GM20000 (cell line): ENCODE results near the gene IFITM5.
A peak's percentile ranks its signal among the peaks of the same experiment; 100 is the strongest.

Experiments
- DNase-seq: peaks from one replicate; pipeline ENCODE4 v3.0.0; 2012; ENCODE audit warnings: low spot score
- TF ChIP-seq, protein P1 (sequence below): IDR thresholded peaks from 2 replicates; pipeline ENCODE4 v1.5.1; 2012; ENCODE audit warnings: mild to moderate bottlenecking, control low read depth; ENCODE audit errors: extremely low read depth, missing control alignments

Gene IFITM5

DNA sequence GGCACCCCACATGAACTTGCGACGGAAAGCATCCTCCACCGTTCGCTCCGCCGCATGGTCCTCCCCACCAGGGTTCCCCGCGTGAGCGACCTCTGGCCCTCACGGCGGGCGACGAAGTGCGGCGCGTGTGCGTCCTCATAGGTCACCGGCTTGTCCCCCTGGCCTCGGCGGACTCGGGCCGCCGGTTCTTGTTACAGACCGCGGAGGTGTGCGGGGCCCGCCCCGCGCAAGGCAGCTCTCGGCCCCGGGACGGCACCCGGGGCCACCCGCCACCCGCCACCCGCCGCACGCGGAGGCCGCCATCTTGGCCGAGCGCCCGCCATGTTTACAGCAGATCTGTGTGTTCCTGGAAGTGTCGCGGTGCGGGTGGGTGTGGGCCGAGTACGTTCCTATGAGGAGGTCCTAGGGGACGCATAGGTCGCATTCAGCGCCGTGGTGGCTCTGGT lies 4.8 kb upstream of the IFITM5 start:
- DNase-seq = no peak

DNA sequence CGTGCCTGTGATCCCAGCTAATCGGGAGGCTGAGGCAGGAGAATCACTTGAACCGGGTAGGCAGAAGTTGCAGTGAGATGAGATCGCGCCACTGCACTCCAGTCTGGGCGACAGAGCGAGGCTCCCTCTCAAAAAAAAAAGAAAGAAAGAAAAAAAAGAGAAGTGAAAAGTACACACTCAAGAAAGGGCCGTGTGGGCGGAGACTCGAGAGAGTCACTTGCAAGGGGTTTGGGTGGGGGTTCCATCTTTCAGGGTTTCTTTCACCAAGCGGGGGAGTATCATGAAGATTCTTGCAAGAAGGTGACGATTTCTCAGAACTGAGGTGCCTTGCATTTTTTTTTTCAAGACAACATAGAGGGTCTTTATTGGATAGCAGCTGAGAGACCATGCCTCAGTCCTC lies 4.0 kb upstream of the IFITM5 start:
- TF ChIP-seq, protein P1, sequence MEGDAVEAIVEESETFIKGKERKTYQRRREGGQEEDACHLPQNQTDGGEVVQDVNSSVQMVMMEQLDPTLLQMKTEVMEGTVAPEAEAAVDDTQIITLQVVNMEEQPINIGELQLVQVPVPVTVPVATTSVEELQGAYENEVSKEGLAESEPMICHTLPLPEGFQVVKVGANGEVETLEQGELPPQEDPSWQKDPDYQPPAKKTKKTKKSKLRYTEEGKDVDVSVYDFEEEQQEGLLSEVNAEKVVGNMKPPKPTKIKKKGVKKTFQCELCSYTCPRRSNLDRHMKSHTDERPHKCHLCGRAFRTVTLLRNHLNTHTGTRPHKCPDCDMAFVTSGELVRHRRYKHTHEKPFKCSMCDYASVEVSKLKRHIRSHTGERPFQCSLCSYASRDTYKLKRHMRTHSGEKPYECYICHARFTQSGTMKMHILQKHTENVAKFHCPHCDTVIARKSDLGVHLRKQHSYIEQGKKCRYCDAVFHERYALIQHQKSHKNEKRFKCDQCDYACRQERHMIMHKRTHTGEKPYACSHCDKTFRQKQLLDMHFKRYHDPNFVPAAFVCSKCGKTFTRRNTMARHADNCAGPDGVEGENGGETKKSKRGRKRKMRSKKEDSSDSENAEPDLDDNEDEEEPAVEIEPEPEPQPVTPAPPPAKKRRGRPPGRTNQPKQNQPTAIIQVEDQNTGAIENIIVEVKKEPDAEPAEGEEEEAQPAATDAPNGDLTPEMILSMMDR = no peak
- peak; percentile 87 for DNase-seq

More for the DNA sequence above, 4.8 kb upstream of the IFITM5 start:
- TF ChIP-seq, protein P1 = no peak

DNA sequence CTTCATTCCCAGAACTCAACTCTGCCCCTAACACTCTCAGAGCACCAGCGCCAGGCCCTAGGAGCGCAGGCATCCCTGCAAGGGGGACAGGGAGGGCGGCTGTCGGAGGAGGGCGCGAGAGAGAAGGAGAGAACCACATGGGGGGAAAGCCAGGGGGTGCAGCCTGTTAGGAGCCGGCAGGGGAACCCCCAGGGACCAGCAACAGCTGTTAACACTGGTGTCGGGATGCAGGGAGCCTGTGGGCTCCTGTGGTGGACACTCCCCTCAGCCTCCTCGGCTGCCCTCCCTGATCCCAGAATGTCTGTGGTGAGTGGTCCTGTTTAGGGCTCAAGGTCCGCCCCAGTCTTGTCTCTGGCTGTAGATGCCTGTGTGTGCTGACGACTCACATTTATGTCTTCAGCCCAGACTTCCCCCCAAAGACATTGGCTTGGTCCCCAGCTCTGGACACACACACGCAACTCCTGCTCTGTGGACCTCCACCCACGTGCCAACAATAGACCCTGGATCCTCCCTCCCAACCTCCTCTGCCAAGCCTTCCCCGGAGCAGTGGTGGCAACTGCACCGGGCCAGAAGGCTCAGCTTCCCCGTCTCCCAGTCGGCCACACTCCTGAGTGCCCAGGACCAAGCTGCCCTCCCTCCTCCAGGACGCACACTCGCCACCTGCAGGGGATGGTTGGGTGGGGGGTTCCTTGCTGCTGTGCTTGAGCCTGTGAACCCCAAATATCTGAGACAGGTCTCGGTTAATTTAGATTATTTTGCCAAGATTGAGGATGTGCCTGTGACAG lies 817 bp upstream of the IFITM5 start:
- TF ChIP-seq, protein P1 = no peak
- DNase-seq = peak; percentile 58

DNA sequence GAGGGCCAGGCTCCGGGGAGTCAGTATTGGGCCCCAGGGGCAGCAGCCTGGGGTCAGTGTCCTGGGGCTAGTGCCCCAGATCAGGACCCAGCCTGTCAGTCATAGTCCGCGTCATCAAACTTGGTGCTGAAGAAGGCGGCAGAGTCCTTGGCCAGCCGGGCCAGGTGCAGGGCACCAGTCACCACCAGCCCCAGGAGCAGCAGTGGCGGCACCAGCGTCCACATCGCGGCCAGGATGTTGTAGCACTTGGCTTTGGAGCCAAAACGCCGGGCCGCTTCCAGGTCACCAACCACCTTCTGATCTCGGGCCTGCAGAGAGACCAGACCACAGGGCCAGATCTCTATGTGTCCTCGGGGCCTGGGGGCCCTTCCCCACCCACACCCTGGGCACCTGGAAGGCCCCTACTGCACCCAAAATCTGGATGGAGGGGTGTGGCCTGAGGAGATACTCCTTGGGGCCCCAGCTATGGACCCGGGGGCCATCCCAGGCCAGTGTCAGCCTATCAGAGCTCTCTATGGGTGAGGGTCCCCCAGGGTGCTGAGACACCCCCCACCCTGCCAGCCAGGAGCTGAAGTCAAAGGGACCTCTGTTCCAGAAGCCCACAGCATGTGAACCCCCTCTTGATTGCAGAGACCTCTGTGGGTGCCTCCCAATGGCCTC lies 790 bp downstream of the IFITM5 start:
- DNase-seq = no peak
- TF ChIP-seq, protein P1 = no peak

DNA sequence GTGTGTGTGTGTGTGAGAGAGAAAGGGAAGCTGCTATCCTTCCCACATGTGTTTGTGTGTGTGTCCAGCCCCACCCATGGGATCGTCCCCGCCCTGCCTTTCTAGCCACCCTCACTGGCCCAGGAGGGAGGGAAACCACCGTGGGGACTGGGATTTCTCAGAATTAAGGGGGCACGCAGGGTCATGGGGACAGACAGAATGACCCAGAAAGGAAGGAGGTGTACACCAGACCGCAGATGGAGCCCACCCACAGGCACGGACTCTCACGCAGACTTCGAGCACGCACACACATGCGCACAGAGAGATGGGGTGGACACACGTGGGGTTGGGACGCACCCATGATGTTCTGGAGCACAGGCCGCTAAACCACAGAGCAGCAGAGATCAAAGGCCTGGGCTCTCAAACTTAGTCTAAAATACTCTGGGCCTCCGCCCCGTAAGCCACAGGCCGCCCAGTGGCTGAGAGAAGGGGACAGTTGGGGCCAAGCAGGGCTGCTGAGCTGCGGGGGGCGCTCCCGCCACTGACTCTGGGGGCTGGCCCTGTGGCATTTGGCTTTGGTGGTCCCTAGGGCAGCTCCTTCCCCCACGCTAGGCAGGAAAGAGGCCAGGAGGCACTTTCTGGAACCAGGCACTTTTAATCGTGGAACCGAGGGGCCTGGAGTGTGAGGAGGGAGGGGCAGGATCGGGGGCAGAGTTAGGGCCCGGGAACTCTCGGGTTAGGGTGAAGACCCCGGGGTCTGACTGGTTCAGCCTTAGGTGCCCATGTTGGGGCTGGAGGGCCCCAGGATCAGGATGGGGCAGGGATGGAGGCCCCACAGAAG lies 1.5 kb downstream of the IFITM5 start:
- TF ChIP-seq, protein P1 = no peak
- no peak for DNase-seq

DNA sequence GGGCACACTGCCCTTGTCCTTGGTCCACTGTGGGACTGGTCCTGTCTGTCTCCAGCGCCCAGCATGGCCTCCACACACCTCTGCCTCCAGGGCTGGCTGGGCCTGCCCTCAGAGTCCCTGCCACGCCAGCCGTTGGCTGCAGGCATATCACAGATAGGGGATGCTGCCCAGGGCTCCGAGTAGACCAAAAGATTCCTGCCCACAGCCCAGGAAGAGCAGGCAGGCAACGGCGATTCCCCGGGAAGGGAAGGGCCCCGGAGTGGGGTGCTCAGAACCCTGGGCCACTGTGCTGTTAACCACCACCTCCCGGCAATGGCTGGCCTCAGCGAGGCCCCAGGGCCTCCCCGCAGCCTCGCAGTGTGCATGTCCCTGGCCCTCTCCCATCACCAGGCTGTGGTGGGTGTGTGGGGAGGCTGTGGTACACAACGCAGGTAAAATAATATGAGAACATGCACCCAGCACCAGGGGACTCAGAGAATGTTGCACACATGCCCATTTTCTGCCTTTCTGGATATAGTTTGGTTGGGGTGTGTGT lies 2.2 kb downstream of the IFITM5 start:
- DNase-seq = no peak
- TF ChIP-seq, protein P1 = no peak
